Activated naive CD4-positive, alpha-beta T cell (primary cell): ENCODE data around the gene C7orf57.

ENCODE experiments used
- DNase-seq, 4 experiments: peaks; one replicate each; lab custom pipeline; 2025; lab: John Stamatoyannopoulos, UW

Gene C7orf57

DNA sequence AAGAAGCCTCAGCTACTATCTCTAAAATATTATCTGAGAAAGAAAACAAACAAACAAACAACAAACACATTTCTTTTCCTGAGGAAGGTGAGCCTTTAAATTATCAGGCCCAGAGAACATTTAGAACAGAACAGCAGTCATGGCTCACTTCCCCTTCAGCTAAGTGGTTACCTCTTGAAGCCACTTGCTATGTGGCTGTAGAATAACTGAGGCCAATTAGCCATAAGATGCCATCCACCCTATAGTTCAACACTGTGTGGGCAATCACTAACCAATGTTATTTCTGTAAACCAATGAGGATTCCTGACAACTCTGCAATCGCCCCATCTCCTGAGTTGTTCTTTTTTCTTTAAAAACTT lies 50.1 kb downstream of the C7orf57 start:
- DNase-seq: no peak

DNA sequence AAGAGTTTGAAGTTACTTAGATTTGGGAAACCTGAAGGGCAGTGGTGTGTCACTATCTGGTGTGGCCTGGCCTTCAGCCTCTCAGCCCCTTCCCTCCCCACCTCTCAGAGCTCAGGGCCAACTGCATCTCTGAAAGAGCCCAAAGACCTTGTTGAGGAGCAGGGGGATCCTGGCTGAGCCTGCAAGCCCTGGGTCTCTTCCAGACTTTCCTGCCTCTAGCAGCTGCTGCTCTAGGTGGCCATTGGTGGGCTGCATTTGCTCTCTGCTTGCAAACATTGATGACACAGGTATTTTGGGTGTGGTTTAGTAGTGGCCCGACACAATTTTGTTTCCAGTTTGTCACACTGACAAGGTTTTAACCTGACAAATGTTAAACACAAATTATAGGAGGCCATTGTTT lies 50.6 kb downstream of the C7orf57 start:
- DNase-seq: no peak

DNA sequence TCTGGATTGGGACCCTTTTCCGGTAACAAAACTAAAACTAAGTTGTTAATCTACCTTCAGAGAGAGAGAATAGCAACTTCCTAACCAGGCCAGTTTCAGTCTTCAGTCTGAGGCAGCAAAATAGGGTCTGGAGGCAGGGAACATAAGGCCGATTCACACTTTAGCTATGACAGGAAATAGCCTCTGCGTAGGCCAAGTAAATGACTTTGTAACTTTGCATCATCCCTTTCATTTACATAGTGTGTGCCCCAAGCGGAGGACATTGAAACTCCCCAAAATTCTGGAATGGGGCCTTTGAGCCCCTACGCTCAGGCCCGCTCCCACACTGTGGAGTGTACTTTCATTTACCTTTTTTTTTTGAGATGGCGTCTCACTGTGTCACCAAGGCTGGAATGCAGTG lies 52.0 kb downstream of the C7orf57 start:
- DNase-seq: no peak

DNA sequence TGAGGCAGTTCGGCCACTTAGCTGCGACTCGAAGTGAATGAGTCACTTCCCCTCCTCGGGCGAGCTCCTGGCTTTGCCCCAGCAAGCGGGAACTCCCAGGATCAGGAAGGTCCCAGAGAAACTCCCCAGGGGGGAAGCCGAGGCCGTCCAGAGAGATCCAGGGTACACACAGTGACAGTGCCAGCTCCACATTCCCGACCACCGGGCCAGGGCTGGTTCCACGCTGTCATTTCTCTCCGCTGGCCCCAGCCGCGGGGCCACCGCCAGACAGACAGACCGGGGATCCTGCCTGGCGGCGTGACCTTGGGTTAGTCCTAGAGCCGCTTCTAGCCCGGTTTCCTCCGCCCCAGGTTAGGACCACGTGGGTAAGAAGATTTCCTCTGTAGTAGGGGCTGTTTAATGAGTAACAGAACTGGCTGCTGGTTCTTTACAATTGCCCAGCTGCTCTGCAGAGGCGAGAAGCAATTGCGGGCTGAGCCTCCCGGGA lies 53.3 kb downstream of the C7orf57 start:
- DNase-seq: peak in 1 of 4 experiments; percentile 59

DNA sequence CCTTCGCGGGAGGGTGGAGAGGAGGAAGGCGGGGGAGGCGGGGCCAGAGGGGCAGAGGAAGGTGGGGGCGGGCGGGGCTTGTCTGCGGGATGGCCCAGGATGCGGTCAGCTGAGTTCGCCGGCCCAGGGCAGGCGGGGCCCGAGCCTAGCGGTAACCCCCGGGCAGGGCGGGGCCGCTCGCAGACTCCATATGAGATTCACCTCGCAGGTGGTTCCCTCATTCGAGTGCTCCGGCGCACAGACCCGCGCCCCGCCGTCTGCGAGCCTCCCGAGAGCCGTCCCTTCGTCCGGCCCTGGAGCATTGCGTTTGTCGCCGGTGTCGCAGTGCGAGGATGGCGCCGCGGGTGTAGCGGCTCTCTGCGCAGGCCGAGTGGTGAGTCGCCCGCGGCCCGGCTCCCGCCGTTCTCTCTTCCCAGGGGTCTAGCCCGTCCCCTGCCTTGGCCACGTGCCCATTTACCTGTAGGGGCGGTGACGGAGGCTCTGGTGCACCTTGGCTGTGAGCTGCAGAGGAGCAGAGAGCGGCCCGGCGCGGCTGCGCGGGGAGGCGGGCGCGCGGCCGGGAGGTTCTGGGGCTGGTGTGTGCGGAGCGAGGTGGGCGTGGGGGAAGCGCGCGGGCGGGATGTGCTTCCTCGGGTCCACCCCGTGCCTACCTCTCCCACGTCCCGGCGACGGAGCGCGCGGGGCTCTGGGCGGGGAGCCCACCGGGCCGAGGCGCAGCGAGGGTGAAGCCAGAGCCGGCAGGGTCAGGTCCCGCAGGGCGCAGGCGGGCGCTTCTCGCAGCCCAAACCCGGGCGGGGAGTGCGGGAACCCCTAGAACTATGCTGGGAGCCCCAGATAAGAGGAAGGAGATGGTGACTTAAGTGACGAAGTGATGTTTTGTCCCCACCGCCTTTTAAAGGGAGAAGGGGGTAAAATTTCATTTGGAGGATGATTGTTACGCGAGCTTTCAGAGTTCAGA lies 54.0 kb downstream of the C7orf57 start, which contains the start of gene UPP1:
Gene UPP1, plus strand, starts transcription at position 220 of the 958 bp plus-strand sequence. CDS start 5,519 bp downstream, outside the sequence.
- DNase-seq: peak; percentile 39 to 86 (median 70)

DNA sequence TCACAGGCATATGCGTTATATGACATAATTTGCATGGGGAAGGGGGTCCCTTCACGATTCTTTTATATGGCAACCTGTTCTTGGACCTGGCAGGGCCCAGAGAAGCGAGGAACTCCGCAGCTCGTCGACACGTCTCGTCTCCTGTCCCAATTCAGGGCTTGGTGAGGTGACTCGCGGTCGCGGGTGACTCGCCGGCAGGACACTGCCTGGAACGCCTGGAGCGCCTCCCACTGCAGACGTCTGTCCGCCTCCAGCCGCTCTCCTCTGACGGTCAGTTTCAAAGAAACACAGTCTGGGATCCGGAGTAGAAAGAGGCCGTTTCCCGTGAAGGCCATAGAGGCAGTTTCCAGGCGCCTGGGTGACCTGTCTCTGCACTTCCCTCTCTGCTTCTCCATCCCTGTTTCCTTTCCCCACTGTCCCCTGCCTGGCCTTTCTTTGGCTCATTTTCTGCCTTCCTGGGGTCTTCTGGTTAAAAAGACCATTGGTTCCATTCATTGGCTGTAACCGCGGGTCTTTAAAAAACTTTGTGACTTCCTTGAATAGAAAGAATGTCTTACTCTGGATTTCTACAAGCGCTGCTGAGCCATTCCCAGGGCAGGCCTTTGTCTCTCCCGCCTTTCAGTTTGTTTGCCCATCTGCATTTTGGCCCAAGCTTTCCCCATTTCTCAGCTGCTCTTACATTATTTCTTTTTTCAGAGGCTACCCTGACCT lies 54.9 kb downstream of the C7orf57 start:
- DNase-seq: no peak

DNA sequence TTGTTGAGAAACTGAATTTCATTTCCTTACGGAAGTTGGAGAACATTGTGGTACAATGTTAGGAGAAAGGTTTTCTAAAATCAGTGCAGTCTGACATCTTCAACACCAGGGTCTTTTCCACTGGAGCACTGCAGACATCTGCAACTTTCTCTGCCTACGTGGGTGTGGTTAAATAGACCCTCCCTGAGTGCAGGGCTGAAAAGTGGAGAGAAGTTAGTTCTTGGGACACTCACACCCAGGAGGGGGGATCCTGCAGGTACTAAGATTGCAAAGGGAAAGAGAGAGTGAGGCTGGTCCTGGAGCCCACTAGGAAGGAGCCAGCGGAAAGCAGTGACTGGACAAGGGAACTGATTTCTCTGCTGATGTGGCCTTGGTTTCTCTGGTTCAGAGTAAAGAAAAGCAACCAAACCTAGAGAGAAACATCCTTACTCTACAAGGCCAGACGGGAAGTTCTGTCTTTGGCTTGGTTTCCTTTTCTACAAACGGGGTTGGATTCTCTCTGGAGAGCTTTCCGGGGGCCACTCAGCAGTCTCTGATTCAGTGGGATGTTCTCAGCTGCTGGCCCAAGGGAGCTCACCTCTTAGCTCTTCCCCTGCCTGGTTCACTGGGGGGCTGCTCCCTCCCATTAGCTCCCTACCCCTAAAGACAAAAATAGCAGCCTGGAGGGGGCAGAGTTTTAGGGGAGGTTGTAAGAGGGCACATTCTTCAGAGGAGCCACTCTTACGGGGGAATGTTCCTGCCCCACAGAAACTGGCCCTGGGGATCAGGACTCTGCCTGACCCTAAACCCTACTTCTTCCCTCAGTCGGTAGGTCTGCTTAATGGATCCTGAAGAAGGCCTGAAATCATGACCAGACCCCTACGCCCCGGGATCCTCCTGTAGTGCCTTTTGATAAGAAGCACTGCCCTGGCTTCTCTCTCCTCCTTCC lies 56.4 kb downstream of the C7orf57 start:
- no peak for DNase-seq

DNA sequence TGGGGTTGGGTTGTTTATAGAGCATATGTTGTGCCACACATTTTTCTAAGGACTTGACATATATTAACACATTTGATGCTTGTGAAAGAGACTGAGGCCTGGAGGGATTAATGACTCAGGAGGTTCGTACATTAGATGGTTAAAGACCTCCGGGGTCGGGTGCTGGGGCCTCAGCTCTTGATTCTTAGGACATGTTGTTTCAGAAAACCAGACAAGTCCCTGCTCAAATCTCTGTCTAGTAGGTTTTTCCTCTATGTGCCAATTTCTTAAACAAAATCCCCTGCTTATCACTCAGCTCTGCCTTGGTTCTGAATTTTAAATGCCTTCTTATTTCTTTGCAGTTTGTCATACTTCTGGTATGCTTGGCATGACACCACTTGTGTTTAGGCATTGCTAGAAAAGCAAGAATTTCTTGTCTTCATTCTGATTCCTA lies 59.5 kb downstream of the C7orf57 start:
- DNase-seq: no peak

- peak in 1 of 4 experiments; percentile 19 for DNase-seq
Observed at GRCh38 chr7:48096273-48096672, 60.9 kb downstream of the C7orf57 start.

DNA sequence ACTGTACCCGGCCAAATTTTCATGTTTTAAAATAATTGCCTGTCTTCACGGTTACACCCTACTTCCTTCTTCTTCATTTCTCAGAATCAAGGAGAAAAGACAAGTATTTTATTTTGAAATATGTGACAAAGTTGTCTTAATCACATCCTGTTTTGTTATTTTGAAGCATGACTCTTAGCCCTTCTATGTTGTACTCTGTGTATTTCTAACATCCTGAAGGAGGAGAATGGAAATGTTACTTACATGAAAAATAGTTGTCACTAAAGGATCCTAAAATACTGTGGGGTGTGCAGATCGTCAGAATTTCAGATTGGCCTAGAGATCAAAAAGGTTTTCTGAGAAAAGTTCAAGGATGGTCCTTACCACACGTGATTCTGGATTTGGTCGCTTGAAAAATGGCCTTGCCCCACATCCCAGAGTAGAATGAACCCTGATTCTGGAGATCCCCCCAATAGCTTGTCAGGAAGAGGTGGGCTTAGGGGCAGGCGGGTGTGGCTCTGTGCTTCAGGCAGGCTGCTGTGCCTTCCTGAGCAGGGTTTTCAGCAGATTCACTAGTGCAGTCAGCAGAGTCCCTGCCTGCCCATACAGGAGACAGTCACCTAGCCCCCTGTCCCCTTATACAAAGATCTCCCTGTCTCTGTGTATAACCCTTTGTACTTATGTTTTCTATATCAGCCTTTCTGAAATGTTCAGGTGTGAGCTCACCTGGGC lies 62.3 kb downstream of the C7orf57 start:
- DNase-seq: no peak

GRCh38 chr7:48098846-48099245 lies 63.5 kb downstream of the C7orf57 start:
- no peak for DNase-seq

GRCh38 chr7:48099781-48100180 lies 64.4 kb downstream of the C7orf57 start:
- DNase-seq: no peak

GRCh38 chr7:48101352-48101751 lies 66.0 kb downstream of the C7orf57 start:
- no peak for DNase-seq

DNA sequence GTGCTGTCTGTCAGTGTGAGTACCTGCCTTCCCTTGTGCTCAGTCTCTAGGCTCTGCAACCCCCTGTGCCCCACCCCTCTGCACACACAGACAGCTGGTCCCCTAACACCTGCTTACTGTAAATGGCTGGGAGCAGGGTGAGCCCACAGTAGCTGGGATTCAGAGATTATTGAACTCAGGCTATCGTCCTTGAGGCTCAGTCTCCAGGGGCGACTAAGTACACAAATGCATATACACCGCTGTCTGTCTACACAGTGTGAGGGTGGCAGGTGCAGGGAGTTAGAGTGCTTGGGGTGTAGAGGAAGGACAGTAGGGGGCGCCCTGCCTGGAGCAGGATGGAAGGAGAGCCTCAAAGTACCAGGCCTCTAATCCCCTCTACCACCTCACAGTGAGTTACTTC lies 66.6 kb downstream of the C7orf57 start:
- no peak for DNase-seq

DNA sequence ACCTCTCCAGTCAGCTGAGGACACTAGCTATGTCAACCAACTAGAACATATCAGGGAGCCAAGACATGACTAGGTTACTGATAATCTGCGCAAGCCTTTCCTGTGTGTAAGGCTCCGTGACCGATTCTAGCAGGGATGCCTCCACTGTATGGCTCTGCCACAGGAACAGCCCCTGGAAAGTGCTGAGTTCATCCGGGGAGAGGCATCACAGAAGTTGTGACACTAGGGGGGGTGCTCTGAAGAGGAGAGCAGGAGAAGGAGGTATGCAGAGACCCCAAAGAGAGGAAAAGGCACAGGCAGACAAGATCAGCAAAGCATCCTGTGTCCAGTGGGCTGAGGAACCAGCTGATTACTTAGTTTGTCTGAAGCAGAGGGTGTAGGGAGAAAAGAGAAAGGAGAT lies 67.2 kb downstream of the C7orf57 start:
- DNase-seq: no peak

DNA sequence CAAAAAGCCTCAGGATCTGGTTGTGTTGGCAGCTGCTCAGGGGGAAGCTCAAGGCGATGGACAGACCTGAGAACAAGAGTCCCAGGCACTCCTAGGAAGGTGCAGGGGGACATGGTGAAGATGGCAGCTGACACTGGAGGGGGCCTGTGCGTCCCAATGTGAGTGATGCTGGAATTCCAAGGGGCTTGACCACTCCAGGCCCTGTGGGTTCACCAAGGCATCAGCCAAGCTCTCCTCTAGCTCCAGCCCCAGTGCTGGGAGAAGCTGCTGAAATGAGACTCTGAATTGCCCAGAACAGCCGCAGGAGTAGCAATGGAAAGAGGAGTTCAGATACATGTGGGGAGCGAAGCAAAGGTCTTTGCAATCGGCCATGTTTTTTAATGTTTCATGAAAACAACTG lies 69.7 kb downstream of the C7orf57 start:
- no peak for DNase-seq

GRCh38 chr7:48106906-48107659 lies 71.7 kb downstream of the C7orf57 start:
- DNase-seq: no peak

DNA sequence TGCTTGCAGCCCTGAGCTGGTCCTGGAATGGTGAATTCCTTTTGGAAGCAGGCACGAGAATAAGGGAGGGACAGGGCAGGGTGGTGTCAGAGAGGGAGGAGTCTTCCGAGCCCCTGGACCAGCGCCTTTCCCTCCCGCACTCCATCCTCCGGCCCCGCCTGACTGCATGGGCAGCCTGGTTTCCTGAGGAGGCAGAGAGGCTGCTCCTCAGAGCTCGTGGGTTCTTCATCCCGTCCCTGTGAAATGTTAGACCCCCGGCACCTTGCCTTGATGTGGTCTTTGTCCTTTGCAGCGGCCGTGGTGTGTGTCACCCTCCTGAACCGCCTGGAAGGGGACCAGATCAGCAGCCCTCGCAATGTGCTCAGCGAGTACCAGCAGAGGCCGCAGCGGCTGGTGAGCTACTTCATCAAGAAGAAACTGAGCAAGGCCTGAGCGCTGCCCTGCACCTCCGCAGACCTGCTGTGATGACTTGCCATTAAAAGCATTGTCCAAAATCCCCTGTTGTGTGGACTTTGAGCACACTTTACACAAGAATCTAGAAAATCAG lies 72.7 kb downstream of the C7orf57 start:
- DNase-seq: no peak

DNA sequence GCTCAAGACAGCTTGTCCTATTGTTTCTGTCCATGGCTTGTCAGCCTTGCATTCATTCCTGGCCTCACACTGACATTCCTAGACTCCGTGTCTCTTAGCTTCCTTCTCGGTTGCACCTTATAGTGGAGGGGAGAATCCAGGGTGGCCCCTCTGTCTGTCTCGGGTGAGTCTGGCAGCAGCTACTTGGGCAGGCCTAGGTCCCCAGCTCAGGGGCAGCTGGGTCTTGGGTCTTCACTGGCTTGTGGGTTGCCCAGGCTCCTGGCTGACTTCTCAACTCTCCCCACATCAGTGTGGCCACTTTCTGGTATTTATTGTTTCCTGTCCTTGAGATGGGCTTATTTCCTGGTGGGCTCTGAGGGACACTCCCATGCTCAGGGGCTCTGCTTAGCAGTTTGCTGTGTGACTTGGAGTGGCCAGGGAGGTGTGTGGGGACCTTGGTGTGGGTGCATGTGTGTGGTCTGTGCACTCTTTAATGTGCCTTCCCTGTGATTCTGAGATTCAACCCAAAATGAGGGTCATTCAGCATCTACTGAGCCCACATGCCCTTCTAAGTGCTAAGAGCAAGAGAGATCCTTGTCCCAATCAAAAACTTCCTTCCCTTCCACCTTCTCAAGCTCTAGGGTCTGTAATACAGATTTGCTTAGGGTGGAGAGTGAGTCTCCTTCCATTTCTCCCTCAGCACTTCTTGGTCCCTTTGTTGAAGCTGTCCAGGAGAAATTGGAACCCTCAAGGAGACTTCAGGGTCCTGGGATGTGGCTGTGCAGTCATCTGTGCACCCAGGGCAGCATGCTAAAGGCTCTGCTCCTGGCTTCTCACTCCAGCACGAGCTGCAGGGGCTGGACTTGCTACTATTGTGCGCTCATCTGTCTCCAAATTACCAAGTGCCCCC lies 73.9 kb downstream of the C7orf57 start:
- no peak for DNase-seq
